Lung (tissue), 12 donors: ENCODE results near the gene MPZL3. TPM values are rescaled to one million over a fixed set of nuclear protein-coding genes. Genes with fewer than 3 reads are reported as not detected.

ENCODE experiments used
- ATAC-seq: fragments of 200-7000 bp; cut with Tn5 transposase; one replicate; pipeline ENCODE4 v1.9.1; 2020; ENCODE audit warnings: moderate number of reproducible peaks; ENCODE audit not compliant: insufficient read depth, low FRiP score
- DNase-seq, 3 donors: peaks; one replicate each; pipeline ENCODE4 v3.0.0-alpha.2; 2013 to 2017
- H3K27ac ChIP-seq, 2 donors: one replicate each; pipeline ENCODE4 v1.5.1; 2013; ENCODE audit warnings: mild to moderate bottlenecking in 2 of 2, moderate library complexity in 2 of 2, control low read depth in 1 of 2, inconsistent platforms in 1 of 2, low read depth in 1 of 2, low read length in 1 of 2
- H3K27me3 ChIP-seq, 3 donors: one replicate each; pipeline ENCODE4 v1.5.1; 2013; ENCODE audit warnings: low read length in 2 of 3; ENCODE audit not compliant: control insufficient read depth in 3 of 3, insufficient read depth in 3 of 3
- H3K36me3 ChIP-seq, 4 donors: one replicate each; pipeline ENCODE4 v1.5.1; 2013; ENCODE audit warnings: low read length in 4 of 4, mild to moderate bottlenecking in 1 of 4, moderate library complexity in 1 of 4; ENCODE audit not compliant: control insufficient read depth in 4 of 4, insufficient read depth in 4 of 4
- H3K4me1 ChIP-seq, 5 donors: one replicate each; pipeline ENCODE4 v1.5.1; 2013; ENCODE audit warnings: low read length in 5 of 5, mild to moderate bottlenecking in 2 of 5, moderate library complexity in 1 of 5; ENCODE audit not compliant: control insufficient read depth in 5 of 5, insufficient read depth in 5 of 5
- H3K4me3 ChIP-seq: one replicate; pipeline ENCODE4 v1.5.1; 2013; ENCODE audit warnings: mild to moderate bottlenecking, control low read depth, moderate library complexity
- H3K9ac ChIP-seq, 2 donors: one replicate each; pipeline ENCODE4 v1.5.1; 2013; ENCODE audit warnings: low read length in 2 of 2, control low read depth in 1 of 2; ENCODE audit not compliant: insufficient read depth in 1 of 2
- H3K9me3 ChIP-seq, 4 donors: one replicate each; pipeline ENCODE4 v1.5.1; 2013; ENCODE audit warnings: low read length in 3 of 4, mild to moderate bottlenecking in 1 of 4, moderate library complexity in 1 of 4; ENCODE audit not compliant: control insufficient read depth in 4 of 4, insufficient read depth in 3 of 4
- CTCF ChIP-seq: IDR thresholded peaks from 2 replicates; pipeline ENCODE4 v1.5.1; 2012; ENCODE audit warnings: mild to moderate bottlenecking; ENCODE audit errors: control extremely low read depth, extremely low read depth
- WGBS, 2 donors: extraction: QIAGEN DNeasy Blood & Tissue Kit; methylation state at CpG; one replicate each; pipeline ENCODE4 v1.1.7; 2013; 5-methylcytosine and 5-hydroxymethylcytosine counted together
- polyA plus RNA-seq, 2 donors: library from polyadenylated mRNA; stranded (reverse); fragments of 200-250 nt; gene quantifications; one replicate each; pipeline ENCODE4 v1.2.1, GENCODE V29; 2013
- total RNA-seq, 2 donors: library from RNA; depleted of rRNA in 1 of 2; stranded (reverse); fragments of >200 nt in 1 of 2; gene quantifications; one replicate each; pipeline ENCODE4 v1.2.1, GENCODE V29; 2014 to 2021
- donor health status: control.
- donor health status: control.
- donor health status: Bipolar disorder and iron deficiency.
- donor health status: healthy.
- donor health status: DM: yes; HTN: yes; CAD: no.

The MPZL3 gene
- total and polyA plus RNA-seq, 4 donors: 7.7 to 22.6 (median 11.1) TPM

DNA sequence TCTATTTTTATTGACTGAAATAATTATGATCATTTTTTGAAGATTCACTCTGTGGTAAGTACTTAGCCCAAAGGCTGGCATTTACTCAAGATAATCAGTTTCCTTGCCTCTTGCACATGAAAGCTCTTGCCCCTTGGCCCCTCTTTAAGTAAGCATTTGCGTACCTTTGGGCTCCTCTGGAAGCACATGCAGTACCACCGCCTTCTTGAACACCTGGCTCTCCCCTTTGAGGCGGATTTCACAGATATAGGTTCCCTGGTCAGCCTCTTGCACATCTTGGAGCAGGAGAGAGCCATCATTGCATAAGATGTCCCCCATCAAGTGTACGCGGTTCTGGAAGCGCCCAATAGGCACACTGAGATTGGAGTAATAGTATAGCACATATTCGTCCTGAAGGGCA is 41.8 kb downstream of the MPZL3 start:
- H3K27ac ChIP-seq: no peak overlapping the region
- peaks cover 0 to 5% (median 0%) of the 10 kb centered on the region in 5 donors for H3K4me1 ChIP-seq
- TF ChIP-seq CTCF: no peak
- H3K36me3 ChIP-seq: no peaks in the 10 kb centered on the region
- no peak overlapping the region for H3K9ac ChIP-seq
- no peak for DNase-seq
- 93 to 94% methylated on average over 7 of the region's 7 CpGs for WGBS, 2 donors
- H3K9me3 ChIP-seq: no peaks in the 10 kb centered on the region
- H3K27me3 ChIP-seq: peaks cover 0 to 16% (median 2%) of the 10 kb centered on the region in 3 donors
- no peak for ATAC-seq
- no peak overlapping the region for H3K4me3 ChIP-seq

- peaks cover 0 to 9% (median 2%) of the 10 kb centered on the region in 3 donors for H3K27me3 ChIP-seq
- no peak overlapping the region for H3K27ac ChIP-seq
- no peaks in the 10 kb centered on the region for H3K9me3 ChIP-seq
- H3K9ac ChIP-seq: no peak overlapping the region
- DNase-seq (no peak), ATAC-seq (no peak)
- peaks cover 0 to 5% (median 0%) of the 10 kb centered on the region in 5 donors for H3K4me1 ChIP-seq
- WGBS, 2 donors: 90 to 97% methylated on average over 3 of the region's 3 CpGs
- TF ChIP-seq CTCF: no peak
- H3K4me3 ChIP-seq: no peak overlapping the region
- H3K36me3 ChIP-seq: no peaks in the 10 kb centered on the region
These were observed 43.1 kb downstream of the MPZL3 start for GRCh38 chr11:118209033-118209432.

DNA sequence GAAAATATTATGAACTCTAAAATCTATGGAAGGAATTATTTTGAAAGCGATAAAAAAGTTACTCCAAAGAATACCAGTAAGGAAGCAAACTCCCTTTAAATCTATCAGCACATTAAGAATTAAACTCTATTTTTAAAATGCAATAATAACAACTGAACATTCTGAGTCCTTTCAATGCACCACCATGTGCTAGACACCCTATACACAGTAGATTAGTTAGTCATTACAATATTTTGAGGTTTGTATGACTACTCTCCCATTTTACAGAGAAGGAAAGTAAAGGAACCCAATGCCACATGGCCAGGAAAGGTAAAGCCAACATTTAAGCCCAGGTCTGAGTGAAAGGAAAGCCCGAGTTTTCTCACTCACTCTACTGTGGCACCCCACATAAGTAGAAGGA is 45.1 kb downstream of the MPZL3 start:
- DNase-seq: no peak

More for the DNA sequence above, 45.1 kb downstream of the MPZL3 start:
- H3K27me3 ChIP-seq: peaks cover 0 to 4% (median 2%) of the 10 kb centered on the region in 3 donors
- no peaks in the 10 kb centered on the region for H3K36me3 ChIP-seq
- no peak overlapping the region for H3K4me3 ChIP-seq
- H3K9me3 ChIP-seq: no peaks in the 10 kb centered on the region
- no peak overlapping the region for H3K27ac ChIP-seq
- ATAC-seq: no peak
- no peak for TF ChIP-seq CTCF
- H3K4me1 ChIP-seq: peaks cover 0 to 5% (median 0%) of the 10 kb centered on the region in 5 donors
- 86 to 97% methylated on average over 2 of the region's 2 CpGs for WGBS, 2 donors
- no peak overlapping the region for H3K9ac ChIP-seq
